Endothelial cell of umbilical vein (primary cell): ENCODE results near the gene HHIPL2.

ENCODE experiments used
- EZH2 ChIP-seq: IDR thresholded peaks from 2 replicates; pipeline ENCODE4 v1.6.1; 2012; ENCODE audit warnings: borderline replicate concordance, low read depth, mild to moderate bottlenecking, moderate library complexity, low read length, inconsistent platforms; ENCODE audit not compliant: severe bottlenecking
- FOS ChIP-seq: IDR thresholded peaks from 2 replicates; pipeline ENCODE4 v1.6.1; 2011; ENCODE audit warnings: mild to moderate bottlenecking, low read length, moderate library complexity, borderline replicate concordance; ENCODE audit not compliant: insufficient read depth
- JUN ChIP-seq: IDR thresholded peaks from 2 replicates; pipeline ENCODE4 v1.6.1; 2011; ENCODE audit warnings: borderline replicate concordance, low read depth; ENCODE audit not compliant: insufficient read length, insufficient read depth
- MYC ChIP-seq: IDR thresholded peaks from one replicate; pipeline ENCODE4 v1.6.1; 2011; ENCODE audit warnings: mild to moderate bottlenecking, low read depth, low read length
- POLR2A ChIP-seq: IDR thresholded peaks from 2 replicates; pipeline ENCODE4 v1.6.1; 2012; ENCODE audit warnings: low read depth, mild to moderate bottlenecking, control low read depth, low read length
- POLR2AphosphoS5 ChIP-seq: IDR thresholded peaks from 2 replicates; pipeline ENCODE4 v1.6.1; 2012; ENCODE audit warnings: low read depth, mild to moderate bottlenecking, control low read depth, low read length, moderate library complexity; ENCODE audit not compliant: insufficient read depth
- TF ChIP-seq, protein P1 (sequence below), 2 donors: IDR thresholded peaks; 1 replicate in 1 of 2; 2 replicates in 1 of 2; pipeline ENCODE4 v1.5.1; 2011; ENCODE audit warnings: low read length in 2 of 2, mild to moderate bottlenecking in 2 of 2, moderate library complexity in 2 of 2, control low read depth in 1 of 2, inconsistent platforms in 1 of 2, low read depth in 1 of 2; ENCODE audit not compliant: insufficient read depth in 1 of 2; ENCODE audit errors: extremely low read depth in 1 of 2

DNA sequence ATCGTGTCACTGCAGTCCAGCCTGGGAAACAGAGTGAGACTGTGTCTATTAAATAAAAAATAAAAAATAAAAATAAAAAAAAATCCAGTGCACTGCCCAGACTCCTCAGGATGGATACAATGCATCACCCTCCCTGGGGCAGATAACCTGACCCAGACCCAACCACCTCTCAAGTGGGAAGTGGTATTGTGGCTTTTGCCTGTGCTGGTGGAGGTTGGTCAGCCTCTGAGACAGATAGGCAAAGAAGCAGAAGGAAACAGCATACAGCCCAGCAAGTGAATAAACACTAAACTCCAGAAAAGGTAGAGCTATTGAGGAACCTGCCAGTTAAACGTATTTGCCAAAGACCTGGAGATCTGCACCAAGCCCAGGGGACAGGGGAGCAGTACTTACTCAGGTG lies 22.0 kb downstream of the HHIPL2 start:
- TF ChIP-seq, protein P1, sequence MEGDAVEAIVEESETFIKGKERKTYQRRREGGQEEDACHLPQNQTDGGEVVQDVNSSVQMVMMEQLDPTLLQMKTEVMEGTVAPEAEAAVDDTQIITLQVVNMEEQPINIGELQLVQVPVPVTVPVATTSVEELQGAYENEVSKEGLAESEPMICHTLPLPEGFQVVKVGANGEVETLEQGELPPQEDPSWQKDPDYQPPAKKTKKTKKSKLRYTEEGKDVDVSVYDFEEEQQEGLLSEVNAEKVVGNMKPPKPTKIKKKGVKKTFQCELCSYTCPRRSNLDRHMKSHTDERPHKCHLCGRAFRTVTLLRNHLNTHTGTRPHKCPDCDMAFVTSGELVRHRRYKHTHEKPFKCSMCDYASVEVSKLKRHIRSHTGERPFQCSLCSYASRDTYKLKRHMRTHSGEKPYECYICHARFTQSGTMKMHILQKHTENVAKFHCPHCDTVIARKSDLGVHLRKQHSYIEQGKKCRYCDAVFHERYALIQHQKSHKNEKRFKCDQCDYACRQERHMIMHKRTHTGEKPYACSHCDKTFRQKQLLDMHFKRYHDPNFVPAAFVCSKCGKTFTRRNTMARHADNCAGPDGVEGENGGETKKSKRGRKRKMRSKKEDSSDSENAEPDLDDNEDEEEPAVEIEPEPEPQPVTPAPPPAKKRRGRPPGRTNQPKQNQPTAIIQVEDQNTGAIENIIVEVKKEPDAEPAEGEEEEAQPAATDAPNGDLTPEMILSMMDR (IDR thresholded peaks at IDR 0.05; ENCODE audit: extremely low read depth in 1 of 2, insufficient read depth in 1 of 2, low read depth in 1 of 2, low read length in 2 of 2) = no peak
- TF ChIP-seq EZH2 (no peak), POLR2A (no peak), POLR2AphosphoS5 (no peak), MYC (no peak), JUN (no peak), FOS (no peak)
